H1 (cell line): ENCODE results near the gene NEDD4L. TPM values are rescaled to one million over a fixed set of nuclear protein-coding genes. Genes with fewer than 3 reads are reported as not detected.

Experiments
- CTCF ChIA-PET: fragments of 300-600 bp; sonication (Branson Sonifier 250); formaldehyde crosslinking; loops from one replicate; lab custom pipeline; 2021; ENCODE audit not compliant: partially characterized antibody; lab: Charles Lee
- POLR2A ChIA-PET: fragments of 300-600 bp; sonication (Branson Sonifier 250); formaldehyde crosslinking; loops from one replicate; lab custom pipeline; 2021; ENCODE audit warnings: inconsistent platforms; ENCODE audit not compliant: partially characterized antibody; lab: Charles Lee
- DNase-seq, 2 experiments: peaks; one replicate each; pipeline versions ENCODE4 v3.0.0 to v3.0.0-alpha.2; 2010 to 2022; ENCODE audit warnings: low spot score in 2 of 2, low read depth in 1 of 2, mixed read lengths in 1 of 2
- FAIRE-seq: peaks from 2 replicates; lab custom pipeline; 2011; peaks lifted over from hg19 to GRCh38; lab: Jason Lieb, UNC
- H2AFZ ChIP-seq: 2 replicates; pipeline ENCODE4 v1.8.1; 2012; ENCODE audit warnings: low read length, inconsistent platforms
- H2AK5ac ChIP-seq: 2 replicates; pipeline ENCODE4 v1.6.1; 2013; ENCODE audit warnings: low read depth, low read length
- H2BK120ac ChIP-seq: replicated peaks from 2 replicates; pipeline ENCODE3; 2013; ENCODE audit warnings: low read depth, low read length, inconsistent platforms
- H2BK12ac ChIP-seq: 2 replicates; pipeline ENCODE4 v1.6.1; 2013; ENCODE audit warnings: low read depth, low read length
- H2BK15ac ChIP-seq: 2 replicates; pipeline ENCODE4 v1.6.1; 2013; ENCODE audit warnings: low read length
- H2BK20ac ChIP-seq: 2 replicates; pipeline ENCODE4 v1.6.1; 2013; ENCODE audit warnings: low read length
- H2BK5ac ChIP-seq: 2 replicates; pipeline ENCODE4 v1.6.1; 2013; ENCODE audit warnings: low read depth, low read length
- H3K14ac ChIP-seq: 2 replicates; pipeline ENCODE4 v1.6.1; 2013; ENCODE audit warnings: inconsistent platforms; ENCODE audit not compliant: insufficient read length
- H3K18ac ChIP-seq: 2 replicates; pipeline ENCODE4 v1.6.1; 2013; ENCODE audit warnings: low read length; ENCODE audit errors: extremely low read depth
- H3K23ac ChIP-seq: 2 replicates; pipeline ENCODE4 v1.6.1; 2013; ENCODE audit warnings: inconsistent platforms; ENCODE audit not compliant: insufficient read length
- H3K23me2 ChIP-seq: 2 replicates; pipeline ENCODE4 v1.6.1; 2013; ENCODE audit warnings: low read depth, low read length
- H3K27ac ChIP-seq: 2 replicates; pipeline ENCODE4 v1.6.1; 2011; ENCODE audit warnings: low read depth, low read length, inconsistent platforms
- H3K27me3 ChIP-seq, 4 experiments: replicated peaks in 1 of 4; 1 replicate in 1 of 4; 2 replicates in 3 of 4; pipeline versions ENCODE4 v1.6.1 to v1.8.1; 2011 to 2013; ENCODE audit warnings: low read length in 3 of 4, mild to moderate bottlenecking in 3 of 4, inconsistent platforms in 2 of 4, mixed read lengths in 2 of 4, moderate library complexity in 1 of 4; ENCODE audit not compliant: control insufficient read depth in 3 of 4, insufficient read depth in 3 of 4; ENCODE audit errors: extremely low read depth in 1 of 4
- H3K36me3 ChIP-seq, 4 experiments: 2 replicates each; pipeline versions ENCODE4 v1.6.1 to v1.8.1; 2011 to 2013; ENCODE audit warnings: mild to moderate bottlenecking in 4 of 4, low read length in 3 of 4, moderate library complexity in 2 of 4, control low read depth in 1 of 4, inconsistent platforms in 1 of 4; ENCODE audit not compliant: insufficient read depth in 4 of 4, control insufficient read depth in 2 of 4
- H3K4ac ChIP-seq: replicated peaks from 2 replicates; pipeline ENCODE3; 2013; ENCODE audit warnings: low read length, low read depth, mixed read lengths, inconsistent platforms; ENCODE audit not compliant: insufficient read length
- H3K4me1 ChIP-seq, 4 experiments: replicated peaks in 1 of 4; 1 replicate in 1 of 4; 2 replicates in 3 of 4; pipeline versions ENCODE4 v1.6.1 to v1.8.1; 2011 to 2013; ENCODE audit warnings: low read length in 3 of 4, inconsistent platforms in 2 of 4, mixed read lengths in 1 of 4; ENCODE audit not compliant: insufficient read depth in 4 of 4, control insufficient read depth in 3 of 4
- H3K4me2 ChIP-seq, 2 experiments: 2 replicates each; pipeline versions ENCODE4 v1.6.1 to v1.8.1; 2011 to 2013; ENCODE audit warnings: low read depth in 2 of 2, low read length in 2 of 2, control low read depth in 1 of 2, inconsistent platforms in 1 of 2, mild to moderate bottlenecking in 1 of 2; ENCODE audit not compliant: insufficient read depth in 1 of 2
- H3K4me3 ChIP-seq, 4 experiments: fragments of 200-600, 300-600 bp in 1 of 4; sonication (generic), shearing (Covaris generic), sonication (Bioruptor Twin) in 1 of 4; 2 replicates each; pipeline versions ENCODE4 v1.5.1 to v1.8.1; 2011 to 2016; ENCODE audit warnings: low read length in 4 of 4, low read depth in 3 of 4, control low read depth in 2 of 4, inconsistent platforms in 2 of 4, mild to moderate bottlenecking in 2 of 4, mixed read lengths in 1 of 4, moderate library complexity in 1 of 4; ENCODE audit not compliant: insufficient read depth in 2 of 4; ENCODE audit errors: extremely low read depth in 1 of 4
- H3K56ac ChIP-seq: replicated peaks from 2 replicates; pipeline ENCODE3; 2013; ENCODE audit warnings: low read depth, mild to moderate bottlenecking, mixed read lengths, low read length, inconsistent platforms; ENCODE audit not compliant: insufficient read length
- H3K79me1 ChIP-seq: 2 replicates; pipeline ENCODE4 v1.6.1; 2013; ENCODE audit warnings: low read depth, low read length, control low read depth
- H3K79me2 ChIP-seq, 2 experiments: 2 replicates each; pipeline versions ENCODE4 v1.6.1 to v1.8.1; 2012 to 2013; ENCODE audit warnings: low read length in 2 of 2, mild to moderate bottlenecking in 2 of 2, inconsistent platforms in 1 of 2; ENCODE audit not compliant: insufficient read depth in 2 of 2, control insufficient read depth in 1 of 2
- H3K9ac ChIP-seq, 4 experiments: replicated peaks in 1 of 4; 1 replicate in 1 of 4; 2 replicates in 3 of 4; pipeline versions ENCODE4 v1.6.1 to v1.8.1; 2011 to 2013; ENCODE audit warnings: low read depth in 3 of 4, low read length in 3 of 4, control low read depth in 2 of 4, mild to moderate bottlenecking in 2 of 4, moderate library complexity in 2 of 4, inconsistent platforms in 1 of 4; ENCODE audit errors: extremely low read depth in 1 of 4
- H3K9me3 ChIP-seq, 2 experiments: 2 replicates each; pipeline versions ENCODE4 v1.6.1 to v1.8.1; 2012 to 2013; ENCODE audit warnings: mild to moderate bottlenecking in 2 of 2, moderate library complexity in 2 of 2, control low read depth in 1 of 2, inconsistent platforms in 1 of 2, low read depth in 1 of 2, low read length in 1 of 2, mixed read lengths in 1 of 2; ENCODE audit not compliant: insufficient read depth in 2 of 2
- H4K20me1 ChIP-seq, 2 experiments: replicated peaks in 1 of 2; 2 replicates each; pipeline versions ENCODE3 to v1.8.1; 2011 to 2013; ENCODE audit warnings: inconsistent platforms in 2 of 2, low read length in 2 of 2, mild to moderate bottlenecking in 1 of 2; ENCODE audit not compliant: insufficient read depth in 2 of 2, control insufficient read depth in 1 of 2
- H4K5ac ChIP-seq: 2 replicates; pipeline ENCODE4 v1.6.1; 2013; ENCODE audit warnings: low read length, low read depth, mixed read lengths, inconsistent platforms; ENCODE audit not compliant: insufficient read length
- H4K8ac ChIP-seq: 2 replicates; pipeline ENCODE4 v1.8.0; 2013; ENCODE audit warnings: mild to moderate bottlenecking, moderate library complexity, low read length, inconsistent platforms; ENCODE audit not compliant: insufficient read depth; ENCODE audit errors: extremely low read depth
- H4K91ac ChIP-seq: replicated peaks from 2 replicates; pipeline ENCODE3; 2013; ENCODE audit warnings: low read length, mixed read lengths, inconsistent platforms; ENCODE audit not compliant: insufficient read length
- CBX5 ChIP-seq: fragments of 300-800, 300-1000 bp; sonication (generic); IDR thresholded peaks from 2 replicates; pipeline ENCODE4 v1.7.1; 2016; ENCODE audit warnings: antibody characterized with exemption, low read length, low read depth
- SP4 ChIP-seq: IDR thresholded peaks from 2 replicates; pipeline ENCODE4 v1.6.1; 2012; ENCODE audit warnings: low read length, inconsistent platforms
- WGBS, 2 experiments: shearing (Covaris generic) in 1 of 2; methylation state at CpG; one replicate each; pipeline versions ENCODE4 v1.1.6 to v1.1.7; 2013 to 2015; ENCODE audit warnings: low lambda C conversion rate in 2 of 2, mixed read lengths in 2 of 2, inconsistent platforms in 1 of 2, low coverage in 1 of 2, missing lambda C conversion rate in 1 of 2; ENCODE audit not compliant: insufficient replicate concordance in 2 of 2, insufficient coverage in 1 of 2, insufficient read length in 1 of 2; ENCODE audit errors: extremely low coverage in 1 of 2, missing lambda C conversion rate in 1 of 2; 5-methylcytosine and 5-hydroxymethylcytosine counted together
- polyA plus RNA-seq, 7 experiments: library from polyadenylated mRNA; depleted of rRNA in 3 of 7; stranded (reverse) in 5 of 7; unstranded in 2 of 7; fragments of >200 nt in 5 of 7; fragments of 200-250 nt in 2 of 7; gene quantifications; 1 replicate in 5 of 7; 2 replicates in 1 of 7; 4 replicates in 1 of 7; pipeline versions ENCODE4 v1.2.1 to v1.2.3, GENCODE V29; 2011 to 2013; ENCODE audit warnings: missing spikeins in 2 of 7, mixed read lengths in 2 of 7
- total RNA-seq: library from RNA; stranded (reverse); fragmentation: NEBNext Ultra II Directional; extraction: Animal tissue kit (Norgen Biotek cat#: 25700); gene quantifications from 2 replicates; pipeline ENCODE4 v1.2.1, GENCODE V29; 2021

NEDD4L gene
- total and polyA plus RNA-seq, 2 of the 8 experiments (the other 6 are each of a cell fraction or from before 2014, with no cell fraction given) = 37.3 to 69.8 TPM

DNA sequence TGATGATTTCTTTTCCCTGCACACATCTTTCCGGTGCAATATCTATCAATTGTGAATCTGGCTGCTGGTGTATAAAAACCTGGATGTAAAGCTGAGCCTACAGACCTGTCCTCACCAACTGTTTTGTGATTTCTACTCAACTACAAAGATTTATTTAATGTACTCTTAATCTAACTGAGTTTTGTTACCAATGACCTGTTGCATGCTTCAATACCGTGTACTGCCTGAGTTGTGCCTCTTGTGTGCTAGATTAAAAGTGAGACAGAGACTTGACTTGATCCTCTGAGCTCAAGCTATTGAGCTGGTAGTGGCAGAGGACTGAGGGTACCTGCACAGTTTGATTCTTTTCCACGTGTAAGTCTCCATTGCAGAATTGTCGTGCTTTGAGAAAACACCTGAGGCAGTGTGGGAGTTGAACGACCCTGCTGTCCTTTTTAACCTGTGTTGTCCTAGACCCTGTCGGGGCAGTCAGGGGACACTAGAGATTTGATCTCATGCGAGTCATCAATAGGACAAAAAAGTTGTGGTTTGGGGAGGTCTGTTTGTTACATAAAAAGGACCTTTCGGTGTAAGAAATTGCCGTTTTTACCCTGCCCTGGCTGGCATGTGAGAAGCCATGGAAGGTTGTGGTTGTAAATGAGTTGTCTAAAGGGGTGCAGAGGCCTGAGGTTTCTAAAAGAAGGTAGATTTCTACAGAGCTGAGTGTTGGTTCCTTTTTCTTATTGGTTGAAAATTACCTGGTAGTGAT, 353.5 kb downstream of the NEDD4L start:
- Histone ChIP-seq H3K18ac (no peak overlapping the region), H3K79me2 (no peaks in the 10 kb centered on the region), H4K91ac (no peak overlapping the region), H3K27ac (no peak overlapping the region), H3K79me1 (no peaks in the 10 kb centered on the region), H3K23me2 (no peaks in the 10 kb centered on the region), H3K4me1 (no peaks in the 10 kb centered on the region), H3K23ac (no peak overlapping the region), H3K27me3 (no peaks in the 10 kb centered on the region), H2AFZ (no peak overlapping the region), H2BK5ac (no peak overlapping the region), H3K36me3 (peaks cover 8 to 29% (median 20%) of the 10 kb centered on the region in 4 experiments; a peak in 5 of 8 replicates), H3K9ac (peak overlapping the region in 1 of 4 experiments; percentile 44; a peak in 1 of 7 replicates), H2AK5ac (no peak overlapping the region), H4K5ac (no peak overlapping the region), H3K4me3 (no peak overlapping the region), H3K9me3 (no peaks in the 10 kb centered on the region), H3K4me2 (no peak overlapping the region), H4K20me1 (peaks cover 0 to 2% of the 10 kb centered on the region in 2 experiments), H4K8ac (no peak overlapping the region), H3K14ac (no peak overlapping the region), H2BK15ac (no peak overlapping the region), H2BK20ac (no peak overlapping the region), H3K56ac (no peak overlapping the region), H2BK120ac (no peak overlapping the region), H2BK12ac (no peak overlapping the region), H3K4ac (no peak overlapping the region)
- 84% methylated on average over 9 of the region's 9 CpGs; no CpG with 5 or more reads in 1 of the 2 experiments for WGBS, 2 experiments
- ChIA-PET POLR2A (no interaction called here), CTCF (interaction anchor here (0.8 to 9.3 kb wide), 6 partner anchors 8 to 99 kb away, joined by 3 to 62 read pairs (median 4); no protein-coding TSS in a partner anchor)
- DNase-seq = no peak
- FAIRE-seq = no peak
- no peak for TF ChIP-seq SP4
- no peak for TF ChIP-seq CBX5
